ENCODE data around the gene ACOT6.
"Not testable (repeated sequence)": the region's sequence is repeated elsewhere in the genome, so short reads cannot be mapped to it uniquely, and the experiment has no call there.

The ACOT6 gene

GRCh38 chr14:73573034-73573433, 39.3 kb upstream of the ACOT6 start:
- not testable (repeated sequence) for H3K27me3 ChIP-seq (ENCODE audit: control insufficient read depth in 1 of 2, insufficient read depth in 2 of 2, low read length in 2 of 2); H3K27ac ChIP-seq (ENCODE audit: low read depth, low read length); H3K4me3 ChIP-seq (ENCODE audit: low read depth in 1 of 2, low read length in 2 of 2); H3K9me3 ChIP-seq (ENCODE audit: control insufficient read depth in 1 of 2, low read length in 2 of 2); H3K4me1 ChIP-seq (ENCODE audit: control insufficient read depth in 1 of 2, insufficient read depth in 2 of 2, low read length in 2 of 2); H3K9ac ChIP-seq (ENCODE audit: low read depth in 1 of 2, low read length in 2 of 2)
- peaks cover 0 to 11% of the 10 kb centered on the region in 2 donors for H3K36me3 ChIP-seq (ENCODE audit: control insufficient read depth in 1 of 2, insufficient read depth in 2 of 2, low read length in 2 of 2)

- not testable (repeated sequence) for H3K9me3 ChIP-seq (ENCODE audit: control insufficient read depth in 1 of 2, low read length in 2 of 2); H3K9ac ChIP-seq (ENCODE audit: low read depth in 1 of 2, low read length in 2 of 2); H3K4me3 ChIP-seq (ENCODE audit: low read depth in 1 of 2, low read length in 2 of 2)
Measured at GRCh38 chr14:73573740-73574139, 38.6 kb upstream of the ACOT6 start.

GRCh38 chr14:73574251-73574650, 38.1 kb upstream of the ACOT6 start:
- H3K4me1 ChIP-seq (ENCODE audit: control insufficient read depth in 1 of 2, insufficient read depth in 2 of 2, low read length in 2 of 2); H3K9me3 ChIP-seq (ENCODE audit: control insufficient read depth in 1 of 2, low read length in 2 of 2); H3K27me3 ChIP-seq (ENCODE audit: control insufficient read depth in 1 of 2, insufficient read depth in 2 of 2, low read length in 2 of 2); H3K9ac ChIP-seq (ENCODE audit: low read depth in 1 of 2, low read length in 2 of 2); H3K27ac ChIP-seq (ENCODE audit: low read depth, low read length); H3K4me3 ChIP-seq (ENCODE audit: low read depth in 1 of 2, low read length in 2 of 2): not testable (repeated sequence)
- H3K36me3 ChIP-seq (ENCODE audit: control insufficient read depth in 1 of 2, insufficient read depth in 2 of 2, low read length in 2 of 2), result peaks cover 0 to 11% of the 10 kb centered on the region in 2 donors

More at GRCh38 chr14:73573740-73574139, 38.6 kb upstream of the ACOT6 start:
- H3K27ac ChIP-seq (ENCODE audit: low read depth, low read length); H3K4me1 ChIP-seq (ENCODE audit: control insufficient read depth in 1 of 2, insufficient read depth in 2 of 2, low read length in 2 of 2); H3K27me3 ChIP-seq (ENCODE audit: control insufficient read depth in 1 of 2, insufficient read depth in 2 of 2, low read length in 2 of 2): not testable (repeated sequence)
- H3K36me3 ChIP-seq (ENCODE audit: control insufficient read depth in 1 of 2, insufficient read depth in 2 of 2, low read length in 2 of 2), result peaks cover 0 to 11% of the 10 kb centered on the region in 2 donors

GRCh38 chr14:73576391-73576790, 35.9 kb upstream of the ACOT6 start:
- Histone ChIP-seq H3K9me3 (ENCODE audit: control insufficient read depth in 1 of 2, low read length in 2 of 2) (no peaks in the 10 kb centered on the region), H3K4me3 (ENCODE audit: low read depth in 1 of 2, low read length in 2 of 2) (no peak overlapping the region), H3K4me1 (ENCODE audit: control insufficient read depth in 1 of 2, insufficient read depth in 2 of 2, low read length in 2 of 2) (no peaks in the 10 kb centered on the region), H3K27ac (ENCODE audit: low read depth, low read length) (no peak overlapping the region), H3K27me3 (ENCODE audit: control insufficient read depth in 1 of 2, insufficient read depth in 2 of 2, low read length in 2 of 2) (no peaks in the 10 kb centered on the region), H3K36me3 (ENCODE audit: control insufficient read depth in 1 of 2, insufficient read depth in 2 of 2, low read length in 2 of 2) (peaks cover 0 to 11% of the 10 kb centered on the region in 2 donors), H3K9ac (ENCODE audit: low read depth in 1 of 2, low read length in 2 of 2) (no peak overlapping the region)

- H3K4me3 ChIP-seq (ENCODE audit: low read depth in 1 of 2, low read length in 2 of 2); H3K27me3 ChIP-seq (ENCODE audit: control insufficient read depth in 1 of 2, insufficient read depth in 2 of 2, low read length in 2 of 2); H3K9ac ChIP-seq (ENCODE audit: low read depth in 1 of 2, low read length in 2 of 2); H3K9me3 ChIP-seq (ENCODE audit: control insufficient read depth in 1 of 2, low read length in 2 of 2); H3K4me1 ChIP-seq (ENCODE audit: control insufficient read depth in 1 of 2, insufficient read depth in 2 of 2, low read length in 2 of 2); H3K27ac ChIP-seq (ENCODE audit: low read depth, low read length): not testable (repeated sequence)
- H3K36me3 ChIP-seq (ENCODE audit: control insufficient read depth in 1 of 2, insufficient read depth in 2 of 2, low read length in 2 of 2), result peaks cover 0 to 11% of the 10 kb centered on the region in 2 donors
Measured at GRCh38 chr14:73577214-73577613, 35.1 kb upstream of the ACOT6 start.

- H3K27me3 ChIP-seq (ENCODE audit: control insufficient read depth in 1 of 2, insufficient read depth in 2 of 2, low read length in 2 of 2); H3K9ac ChIP-seq (ENCODE audit: low read depth in 1 of 2, low read length in 2 of 2); H3K27ac ChIP-seq (ENCODE audit: low read depth, low read length); H3K36me3 ChIP-seq (ENCODE audit: control insufficient read depth in 1 of 2, insufficient read depth in 2 of 2, low read length in 2 of 2); H3K9me3 ChIP-seq (ENCODE audit: control insufficient read depth in 1 of 2, low read length in 2 of 2); H3K4me3 ChIP-seq (ENCODE audit: low read depth in 1 of 2, low read length in 2 of 2); H3K4me1 ChIP-seq (ENCODE audit: control insufficient read depth in 1 of 2, insufficient read depth in 2 of 2, low read length in 2 of 2): not testable (repeated sequence)
Measured at GRCh38 chr14:73582102-73582979, 30.0 kb upstream of the ACOT6 start.

- no peak overlapping the region for H3K4me3 ChIP-seq (ENCODE audit: low read depth in 1 of 2, low read length in 2 of 2)
- H3K4me1 ChIP-seq (ENCODE audit: control insufficient read depth in 1 of 2, insufficient read depth in 2 of 2, low read length in 2 of 2), result no peaks in the 10 kb centered on the region
- no peaks in the 10 kb centered on the region for H3K36me3 ChIP-seq (ENCODE audit: control insufficient read depth in 1 of 2, insufficient read depth in 2 of 2, low read length in 2 of 2)
- H3K9me3 ChIP-seq (ENCODE audit: control insufficient read depth in 1 of 2, low read length in 2 of 2), result no peaks in the 10 kb centered on the region
- no peak overlapping the region for H3K9ac ChIP-seq (ENCODE audit: low read depth in 1 of 2, low read length in 2 of 2)
- no peak overlapping the region for H3K27ac ChIP-seq (ENCODE audit: low read depth, low read length)
- no peaks in the 10 kb centered on the region for H3K27me3 ChIP-seq (ENCODE audit: control insufficient read depth in 1 of 2, insufficient read depth in 2 of 2, low read length in 2 of 2)
Measured at GRCh38 chr14:73588695-73589094, 23.6 kb upstream of the ACOT6 start.

GRCh38 chr14:73589116-73589515, 23.2 kb upstream of the ACOT6 start:
- Histone ChIP-seq H3K27me3 (ENCODE audit: control insufficient read depth in 1 of 2, insufficient read depth in 2 of 2, low read length in 2 of 2) (no peaks in the 10 kb centered on the region), H3K36me3 (ENCODE audit: control insufficient read depth in 1 of 2, insufficient read depth in 2 of 2, low read length in 2 of 2) (no peaks in the 10 kb centered on the region), H3K9ac (ENCODE audit: low read depth in 1 of 2, low read length in 2 of 2) (no peak overlapping the region), H3K9me3 (ENCODE audit: control insufficient read depth in 1 of 2, low read length in 2 of 2) (no peaks in the 10 kb centered on the region), H3K4me1 (ENCODE audit: control insufficient read depth in 1 of 2, insufficient read depth in 2 of 2, low read length in 2 of 2) (no peaks in the 10 kb centered on the region), H3K4me3 (ENCODE audit: low read depth in 1 of 2, low read length in 2 of 2) (no peak overlapping the region), H3K27ac (ENCODE audit: low read depth, low read length) (no peak overlapping the region)

GRCh38 chr14:73590673-73591004, 21.7 kb upstream of the ACOT6 start:
- not testable (repeated sequence) for H3K4me3 ChIP-seq (ENCODE audit: low read depth in 1 of 2, low read length in 2 of 2); H3K36me3 ChIP-seq (ENCODE audit: control insufficient read depth in 1 of 2, insufficient read depth in 2 of 2, low read length in 2 of 2); H3K27ac ChIP-seq (ENCODE audit: low read depth, low read length); H3K9ac ChIP-seq (ENCODE audit: low read depth in 1 of 2, low read length in 2 of 2); H3K27me3 ChIP-seq (ENCODE audit: control insufficient read depth in 1 of 2, insufficient read depth in 2 of 2, low read length in 2 of 2); H3K4me1 ChIP-seq (ENCODE audit: control insufficient read depth in 1 of 2, insufficient read depth in 2 of 2, low read length in 2 of 2); H3K9me3 ChIP-seq (ENCODE audit: control insufficient read depth in 1 of 2, low read length in 2 of 2)

GRCh38 chr14:73591690-73592449, 20.4 kb upstream of the ACOT6 start, which contains the start of gene ACOT4:
TSS of gene ACOT4 (plus strand) at chr14:73591873. CDS start at chr14:73591960, 87 bp downstream.
- Histone ChIP-seq H3K9ac (ENCODE audit: low read depth in 1 of 2, low read length in 2 of 2) (peak within 1 kb of the TSS; percentile 56 to 80), H3K36me3 (ENCODE audit: control insufficient read depth in 1 of 2, insufficient read depth in 2 of 2, low read length in 2 of 2) (no peaks in the 10 kb centered on the region), H3K9me3 (ENCODE audit: control insufficient read depth in 1 of 2, low read length in 2 of 2) (no peaks in the 10 kb centered on the region), H3K4me3 (ENCODE audit: low read depth in 1 of 2, low read length in 2 of 2) (peak within 1 kb of the TSS; percentile 78 to 82), H3K27me3 (ENCODE audit: control insufficient read depth in 1 of 2, insufficient read depth in 2 of 2, low read length in 2 of 2) (no peaks in the 10 kb centered on the region), H3K27ac (ENCODE audit: low read depth, low read length) (peak within 1 kb of the TSS; percentile 42), H3K4me1 (ENCODE audit: control insufficient read depth in 1 of 2, insufficient read depth in 2 of 2, low read length in 2 of 2) (no peaks in the 10 kb centered on the region)
